ENCODE results near the gene AMH. TPM values are rescaled to one million over a fixed set of nuclear protein-coding genes. Genes with fewer than 3 reads are reported as not detected.
A peak's percentile ranks its signal among the peaks of the same experiment; 100 is the strongest.

AMH gene
- total and polyA plus RNA-seq, 9 donors = 0.80 to 12.0 (median 1.3) TPM; not detected in 1

DNA sequence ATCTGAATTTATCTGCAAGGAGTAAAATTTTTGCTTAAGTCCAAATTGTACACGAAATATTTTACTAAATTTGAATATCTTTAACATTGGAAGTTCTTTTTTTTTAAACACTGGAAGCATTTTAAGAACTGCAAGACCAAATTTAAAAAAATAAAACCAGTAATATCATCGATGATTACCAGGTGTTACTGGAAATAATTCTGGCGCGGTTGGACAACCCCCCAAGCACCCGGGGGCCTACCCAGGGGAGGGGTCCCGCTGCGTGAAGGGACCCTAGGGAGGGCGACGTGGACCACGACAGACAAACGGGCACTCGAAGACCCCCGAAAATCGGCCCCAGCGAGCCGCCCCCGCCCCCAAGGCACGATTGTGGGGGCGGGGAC, 19.7 kb downstream of the AMH start:
- Histone ChIP-seq H3K27me3 (no peaks in the 10 kb centered on the region), H3K36me3 (no peaks in the 10 kb centered on the region), H3K4me3 (peak overlapping the region; percentile 72), H3K27ac (peak overlapping the region; percentile 46 to 56), H3K4me1 (ENCODE audit: insufficient read depth) (peaks cover 11% of the 10 kb centered on the region), H3K9me3 (no peaks in the 10 kb centered on the region)
- no peak for DNase-seq
- WGBS, 3 donors = 0 to 1% (median 1%) methylated on average over 19 of the region's 19 CpGs
- intact Hi-C loops (cut with DNase I) = no loop called here
- TF ChIP-seq POLR2A (IDR thresholded peaks at IDR 0.05) = no peak
- no peak for TF ChIP-seq EP300 (IDR thresholded peaks at IDR 0.05)
- TF ChIP-seq, protein P1, sequence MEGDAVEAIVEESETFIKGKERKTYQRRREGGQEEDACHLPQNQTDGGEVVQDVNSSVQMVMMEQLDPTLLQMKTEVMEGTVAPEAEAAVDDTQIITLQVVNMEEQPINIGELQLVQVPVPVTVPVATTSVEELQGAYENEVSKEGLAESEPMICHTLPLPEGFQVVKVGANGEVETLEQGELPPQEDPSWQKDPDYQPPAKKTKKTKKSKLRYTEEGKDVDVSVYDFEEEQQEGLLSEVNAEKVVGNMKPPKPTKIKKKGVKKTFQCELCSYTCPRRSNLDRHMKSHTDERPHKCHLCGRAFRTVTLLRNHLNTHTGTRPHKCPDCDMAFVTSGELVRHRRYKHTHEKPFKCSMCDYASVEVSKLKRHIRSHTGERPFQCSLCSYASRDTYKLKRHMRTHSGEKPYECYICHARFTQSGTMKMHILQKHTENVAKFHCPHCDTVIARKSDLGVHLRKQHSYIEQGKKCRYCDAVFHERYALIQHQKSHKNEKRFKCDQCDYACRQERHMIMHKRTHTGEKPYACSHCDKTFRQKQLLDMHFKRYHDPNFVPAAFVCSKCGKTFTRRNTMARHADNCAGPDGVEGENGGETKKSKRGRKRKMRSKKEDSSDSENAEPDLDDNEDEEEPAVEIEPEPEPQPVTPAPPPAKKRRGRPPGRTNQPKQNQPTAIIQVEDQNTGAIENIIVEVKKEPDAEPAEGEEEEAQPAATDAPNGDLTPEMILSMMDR (IDR thresholded peaks at IDR 0.05) = no peak

DNA sequence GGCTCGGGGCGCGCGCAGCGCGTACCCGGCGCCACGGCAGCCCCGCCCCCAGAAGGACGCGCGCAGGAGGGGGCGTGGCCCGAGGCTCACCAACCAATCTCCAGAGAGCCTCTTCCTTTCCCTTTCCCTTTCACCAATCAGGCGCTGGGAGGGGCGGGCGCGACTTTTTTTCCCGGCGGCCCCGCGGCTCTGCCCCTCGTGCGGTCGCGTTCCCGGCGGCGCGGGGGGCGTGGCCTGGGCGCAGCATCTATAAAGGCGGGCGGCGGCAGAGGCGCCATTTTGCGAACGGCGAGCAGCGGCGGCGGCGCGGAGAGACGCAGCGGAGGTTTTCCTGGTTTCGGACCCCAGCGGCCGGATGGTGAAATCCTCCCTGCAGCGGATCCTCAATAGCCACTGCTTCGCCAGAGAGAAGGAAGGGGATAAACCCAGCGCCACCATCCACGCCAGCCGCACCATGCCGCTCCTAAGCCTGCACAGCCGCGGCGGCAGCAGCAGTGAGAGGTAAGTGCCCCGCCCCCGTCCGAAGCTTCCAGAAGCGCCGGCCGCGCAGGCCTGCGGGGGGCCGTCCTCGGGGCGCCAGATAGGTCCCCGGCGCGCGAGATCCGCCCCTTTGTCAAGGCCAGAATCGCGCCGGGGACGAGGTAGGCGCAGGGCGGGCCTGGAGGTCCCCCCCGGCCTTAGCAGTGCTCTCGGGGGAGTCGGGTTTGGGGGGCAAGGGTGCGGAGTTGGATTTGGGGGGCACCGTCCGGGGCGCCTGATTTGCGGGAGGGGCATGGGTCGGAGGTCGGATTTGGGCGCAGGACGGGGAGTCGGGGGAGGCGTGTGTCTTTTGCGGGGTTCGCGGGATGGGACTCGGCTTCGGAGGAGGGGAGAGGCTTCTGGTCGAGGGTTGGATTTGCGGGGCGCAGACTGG, 20.4 kb downstream of the AMH start:
- Histone ChIP-seq H3K36me3 (no peaks in the 10 kb centered on the region), H3K4me1 (ENCODE audit: insufficient read depth) (peaks cover 15% of the 10 kb centered on the region), H3K27me3 (no peaks in the 10 kb centered on the region), H3K4me3 (peak overlapping the region; percentile 98), H3K27ac (peak overlapping the region; percentile 95 to 99), H3K9me3 (no peaks in the 10 kb centered on the region)
- 0 to 1% (median 1%) methylated on average over 83 to 103 of the region's 103 CpGs for WGBS, 3 donors
- DNase-seq = peak; percentile 98 to 99 (median 99)
- intact Hi-C loops (cut with DNase I) = loop anchor here (2.0 to 10.0 kb wide), 8 partner anchors 32 to 345 kb away; partner anchors contain the start of genes PLEKHJ1 (in 3 of the 4), SF3A2 (in 3 of the 4), DOT1L (in 2 of the 4) and AP3D1 (in 1 of the 4)
- TF ChIP-seq, protein P1 (IDR thresholded peaks at IDR 0.05) = peak in 2 of 3 donors; percentile 63 to 77
- no peak for TF ChIP-seq EP300 (IDR thresholded peaks at IDR 0.05)
- peak; percentile 100 for TF ChIP-seq POLR2A (IDR thresholded peaks at IDR 0.05)

DNA sequence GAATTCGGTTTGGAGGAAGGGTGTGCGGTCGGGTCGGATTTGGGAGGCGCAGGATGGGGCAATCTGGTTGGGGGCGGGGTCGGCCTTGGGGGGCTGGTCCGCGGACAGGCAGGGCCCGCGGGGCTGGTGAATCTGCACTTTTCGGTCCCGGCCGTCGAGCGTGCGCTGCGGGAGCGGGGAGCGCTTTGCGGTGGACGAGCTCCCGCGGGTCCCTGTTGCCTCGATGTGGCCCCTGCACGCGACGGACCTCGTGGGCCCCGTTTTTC, 21.0 kb downstream of the AMH start:
- H3K9me3 ChIP-seq = no peaks in the 10 kb centered on the region
- H3K27me3 ChIP-seq = no peaks in the 10 kb centered on the region
- peak overlapping the region; percentile 98 for H3K4me3 ChIP-seq
- H3K36me3 ChIP-seq = no peaks in the 10 kb centered on the region
- 1% methylated on average over 27 to 30 of the region's 30 CpGs for WGBS, 3 donors
- DNase-seq = peak; percentile 61 to 80 (median 72)
- peaks cover 15% of the 10 kb centered on the region for H3K4me1 ChIP-seq (ENCODE audit: insufficient read depth)
- peak overlapping the region; percentile 95 to 99 for H3K27ac ChIP-seq
- TF ChIP-seq, protein P1 (IDR thresholded peaks at IDR 0.05) = no peak
- TF ChIP-seq EP300 (IDR thresholded peaks at IDR 0.05) (no peak), POLR2A (IDR thresholded peaks at IDR 0.05) (no peak)
- intact Hi-C loops (cut with DNase I) = loop anchor here (2.0 to 10.0 kb wide), 8 partner anchors 33 to 345 kb away; partner anchors contain the start of genes PLEKHJ1 (in 3 of the 4), SF3A2 (in 3 of the 4), DOT1L (in 2 of the 4) and AP3D1 (in 1 of the 4)

DNA sequence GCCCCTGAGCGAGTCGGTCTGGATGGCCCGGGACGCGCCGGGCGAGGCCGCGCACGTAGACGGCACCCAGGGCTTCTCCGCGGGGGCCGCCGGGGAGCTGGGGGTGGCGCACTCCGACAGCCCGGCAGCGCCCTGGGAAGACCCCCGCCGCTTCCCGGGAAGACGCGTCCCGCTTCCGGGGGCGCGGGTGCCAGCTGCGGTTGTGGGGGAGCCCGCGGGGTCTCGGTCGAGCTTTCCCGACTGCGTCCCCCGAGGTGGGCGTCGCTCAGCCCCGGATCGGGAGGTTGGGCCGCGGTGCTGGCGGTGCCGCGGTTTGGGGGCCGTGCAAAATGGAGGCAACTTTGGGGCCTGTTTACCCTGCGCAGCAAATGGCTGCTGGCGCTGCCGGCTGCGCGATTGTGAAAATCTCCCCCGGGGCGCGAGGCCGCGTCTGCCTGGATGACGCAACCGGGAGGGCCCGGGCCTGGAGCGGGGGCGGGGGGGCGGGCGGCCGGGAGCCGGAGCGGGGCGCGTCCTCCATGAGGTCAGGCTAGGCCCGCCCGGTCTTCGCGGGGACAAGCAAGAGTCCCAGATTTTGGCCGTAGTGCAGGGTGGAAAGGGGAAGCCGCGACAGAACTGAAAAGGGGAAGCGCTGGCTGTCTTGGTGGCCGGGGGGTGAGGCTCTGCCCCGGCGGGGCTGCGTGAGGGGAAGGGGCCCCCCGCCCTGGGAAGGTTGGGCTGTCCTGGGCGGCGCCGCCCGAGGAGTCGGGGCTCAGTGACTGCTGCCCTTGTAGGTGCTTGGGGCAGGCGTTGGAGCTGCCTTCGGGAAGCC, 21.5 kb downstream of the AMH start:
- Histone ChIP-seq H3K4me3 (peak overlapping the region; percentile 98), H3K27ac (peak overlapping the region; percentile 95 to 99), H3K9me3 (no peaks in the 10 kb centered on the region), H3K27me3 (no peaks in the 10 kb centered on the region), H3K4me1 (ENCODE audit: insufficient read depth) (peaks cover 20% of the 10 kb centered on the region), H3K36me3 (no peaks in the 10 kb centered on the region)
- 0 to 1% (median 1%) methylated on average over 30 to 88 of the region's 88 CpGs for WGBS, 3 donors
- TF ChIP-seq EP300 (IDR thresholded peaks at IDR 0.05) (no peak), POLR2A (IDR thresholded peaks at IDR 0.05) (peak; percentile 74)
- TF ChIP-seq, protein P1 (IDR thresholded peaks at IDR 0.05) = no peak
- intact Hi-C loops (cut with DNase I) = loop anchor here (2.0 to 10.0 kb wide), 8 partner anchors 33 to 344 kb away; partner anchors contain the start of genes PLEKHJ1 (in 3 of the 4), SF3A2 (in 3 of the 4), DOT1L (in 2 of the 4) and AP3D1 (in 1 of the 4)
- peak; percentile 86 to 92 (median 90) for DNase-seq

Data from ovary (tissue), 9 donors.